GM21786 (cell line): ENCODE results near the gene BET1L.
"Not testable (repeated sequence)": the region's sequence is repeated elsewhere in the genome, so short reads cannot be mapped to it uniquely, and the experiment has no call there.

Experiments
- ATAC-seq: cut with Tn5 transposase; IDR thresholded peaks from one replicate; pipeline ENCODE4 v1.9.1; 2021; ENCODE audit not compliant: unreplicated experiment

Gene BET1L

GRCh38 chr11:207208-207862 is at the start of gene BET1L, which contains the start of gene RIC8A:
TSS of gene BET1L (minus strand) at chr11:207399. CDS start at chr11:207321, 78 bp downstream.
TSS of gene RIC8A (plus strand) at chr11:207708. CDS start at chr11:208855, 1,147 bp downstream.
- peak; percentile 70 for ATAC-seq

- ATAC-seq = no peak
Observed at GRCh38 chr11:255816-256215, 48.6 kb upstream of the BET1L start.

GRCh38 chr11:255176-255575 is 48.0 kb upstream of the BET1L start:
- ATAC-seq = no peak

- ATAC-seq = no peak
Observed at GRCh38 chr11:253886-254270, 46.7 kb upstream of the BET1L start.

- ATAC-seq = no peak
Observed at GRCh38 chr11:253160-253885, 46.1 kb upstream of the BET1L start.

GRCh38 chr11:252666-253065 is 45.5 kb upstream of the BET1L start:
- no peak for ATAC-seq

GRCh38 chr11:251550-251949 is 44.4 kb upstream of the BET1L start:
- ATAC-seq = no peak

- ATAC-seq = no peak
Observed at GRCh38 chr11:250740-251299, 43.6 kb upstream of the BET1L start.

GRCh38 chr11:250274-250673 is 43.1 kb upstream of the BET1L start:
- no peak for ATAC-seq

- ATAC-seq = no peak
Observed at GRCh38 chr11:249062-249461, 41.9 kb upstream of the BET1L start.

- no peak for ATAC-seq
Observed at GRCh38 chr11:244376-244775, 37.2 kb upstream of the BET1L start.

- ATAC-seq = no peak
Observed at GRCh38 chr11:241634-242033, 34.4 kb upstream of the BET1L start.

GRCh38 chr11:240315-240714 is 33.1 kb upstream of the BET1L start:
- ATAC-seq = no peak

GRCh38 chr11:238346-238745 is 31.1 kb upstream of the BET1L start:
- not testable (repeated sequence) for ATAC-seq

- ATAC-seq = peak; percentile 72
Observed at GRCh38 chr11:236774-237767, 29.9 kb upstream of the BET1L start, which contains the start of gene PSMD13. TSS of gene PSMD13 (plus strand) at chr11:236976. CDS start at chr11:237050, 74 bp downstream.

GRCh38 chr11:235997-236773 is 29.0 kb upstream of the BET1L start, which contains the start of gene SIRT3:
TSS of gene SIRT3 (minus strand) at chr11:236342. CDS start at chr11:236328, 14 bp downstream.
- ATAC-seq = peak; percentile 84

- no peak for ATAC-seq
Observed at GRCh38 chr11:235609-235996, 28.4 kb upstream of the BET1L start.

GRCh38 chr11:235180-235579 is 28.0 kb upstream of the BET1L start:
- no peak for ATAC-seq

GRCh38 chr11:232783-233565 is 25.8 kb upstream of the BET1L start:
- no peak for ATAC-seq
